CD1c-positive myeloid dendritic cell (primary cell): ENCODE data around the gene MACF1.
A peak's percentile ranks its signal among the peaks of the same experiment; 100 is the strongest.

Experiments used
- DNase-seq: peaks from one replicate; pipeline ENCODE4 v3.0.0-alpha.2; 2016; ENCODE audit errors: extremely low spot score

MACF1 gene

GRCh38 chr1:39261712-39262221 is 57.3 kb downstream of the MACF1 start:
- no peak for DNase-seq

GRCh38 chr1:39262802-39263201 is 58.3 kb downstream of the MACF1 start:
- no peak for DNase-seq

GRCh38 chr1:39266269-39266668 is 61.8 kb downstream of the MACF1 start:
- DNase-seq, result no peak

GRCh38 chr1:39266792-39267191 is 62.3 kb downstream of the MACF1 start:
- no peak for DNase-seq

- peak; percentile 32 for DNase-seq
These were observed 63.7 kb downstream of the MACF1 start for GRCh38 chr1:39268112-39268581.

GRCh38 chr1:39268906-39269305 is 64.4 kb downstream of the MACF1 start:
- DNase-seq, result no peak

GRCh38 chr1:39269349-39269748 is 64.9 kb downstream of the MACF1 start:
- no peak for DNase-seq

- no peak for DNase-seq
These were observed 65.4 kb downstream of the MACF1 start for GRCh38 chr1:39269791-39270342.

- no peak for DNase-seq
These were observed 65.9 kb downstream of the MACF1 start for GRCh38 chr1:39270368-39270767.

GRCh38 chr1:39272027-39272797 is 67.7 kb downstream of the MACF1 start:
- DNase-seq, result no peak

- DNase-seq, result no peak
These were observed 68.4 kb downstream of the MACF1 start for GRCh38 chr1:39272798-39273469.

- no peak for DNase-seq
These were observed 71.5 kb downstream of the MACF1 start for GRCh38 chr1:39275836-39276507.

GRCh38 chr1:39277879-39278278 is 73.4 kb downstream of the MACF1 start:
- DNase-seq, result no peak

- no peak for DNase-seq
These were observed 78.2 kb downstream of the MACF1 start for GRCh38 chr1:39282537-39283216.

- DNase-seq, result no peak
These were observed 79.4 kb downstream of the MACF1 start for GRCh38 chr1:39283858-39284257.

- DNase-seq, result no peak
These were observed 83.0 kb downstream of the MACF1 start for GRCh38 chr1:39287541-39287940.

- no peak for DNase-seq
These were observed 84.4 kb downstream of the MACF1 start for GRCh38 chr1:39288735-39289465.

GRCh38 chr1:39292401-39292800 is 87.9 kb downstream of the MACF1 start:
- DNase-seq, result no peak

- DNase-seq, result no peak
These were observed 89.0 kb downstream of the MACF1 start for GRCh38 chr1:39293375-39294070.

GRCh38 chr1:39294531-39294930 is 90.0 kb downstream of the MACF1 start:
- DNase-seq, result no peak
